ENCODE results near the gene CCDC6.

CCDC6 gene

DNA sequence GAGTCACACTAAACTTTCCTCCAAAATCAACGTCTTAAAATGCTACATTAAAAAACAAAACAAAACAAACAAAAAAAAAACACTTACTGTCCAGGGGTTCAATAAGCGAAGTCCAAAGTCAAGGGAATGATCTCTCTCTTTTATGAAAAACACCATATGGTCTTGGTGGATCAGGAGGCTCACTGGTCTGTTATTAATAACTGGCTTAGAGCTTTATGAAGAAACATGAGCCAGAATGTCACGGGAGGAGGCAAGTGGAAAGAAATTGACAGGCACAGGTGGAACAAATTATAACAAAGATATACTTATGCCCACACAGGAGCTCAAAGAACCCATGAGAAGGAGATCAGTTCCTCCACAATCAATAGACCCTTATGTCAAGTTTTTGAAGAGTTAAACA, 153.1 kb downstream of the CCDC6 start, which contains the start of gene MRLN:
Gene MRLN, minus strand, starts transcription at position 189 of the 400 bp plus-strand sequence.
- Histone ChIP-seq H3K79me2 (ENCODE audit: insufficient read depth, low read length) (no peaks in the 10 kb centered on the region), H4K20me1 (ENCODE audit: low read depth, low read length) (no peaks in the 10 kb centered on the region), H2AFZ (ENCODE audit: low read depth, low read length, severe bottlenecking) (no peak within 1 kb of the TSS), H3K4me3 (ENCODE audit: insufficient read depth, low read length, poor library complexity, severe bottlenecking) (no peak within 1 kb of the TSS), H3K27ac (ENCODE audit: low read depth, low read length) (no peak within 1 kb of the TSS), H3K4me2 (ENCODE audit: low read depth, low read length, poor library complexity, severe bottlenecking) (no peak within 1 kb of the TSS), H3K27me3 (ENCODE audit: low read length) (no peaks in the 10 kb centered on the region), H3K36me3 (ENCODE audit: low read length) (no peaks in the 10 kb centered on the region), H3K9ac (ENCODE audit: low read length) (no peak within 1 kb of the TSS), H3K9me3 (ENCODE audit: insufficient read depth, low read length) (no peaks in the 10 kb centered on the region), H3F3A (ENCODE audit: insufficient read depth) (no peaks in the 10 kb centered on the region), H3K9me2 (replicated peaks; ENCODE audit: insufficient read depth, low read length) (no peaks in the 10 kb centered on the region)
- TF ChIP-seq, protein P1, sequence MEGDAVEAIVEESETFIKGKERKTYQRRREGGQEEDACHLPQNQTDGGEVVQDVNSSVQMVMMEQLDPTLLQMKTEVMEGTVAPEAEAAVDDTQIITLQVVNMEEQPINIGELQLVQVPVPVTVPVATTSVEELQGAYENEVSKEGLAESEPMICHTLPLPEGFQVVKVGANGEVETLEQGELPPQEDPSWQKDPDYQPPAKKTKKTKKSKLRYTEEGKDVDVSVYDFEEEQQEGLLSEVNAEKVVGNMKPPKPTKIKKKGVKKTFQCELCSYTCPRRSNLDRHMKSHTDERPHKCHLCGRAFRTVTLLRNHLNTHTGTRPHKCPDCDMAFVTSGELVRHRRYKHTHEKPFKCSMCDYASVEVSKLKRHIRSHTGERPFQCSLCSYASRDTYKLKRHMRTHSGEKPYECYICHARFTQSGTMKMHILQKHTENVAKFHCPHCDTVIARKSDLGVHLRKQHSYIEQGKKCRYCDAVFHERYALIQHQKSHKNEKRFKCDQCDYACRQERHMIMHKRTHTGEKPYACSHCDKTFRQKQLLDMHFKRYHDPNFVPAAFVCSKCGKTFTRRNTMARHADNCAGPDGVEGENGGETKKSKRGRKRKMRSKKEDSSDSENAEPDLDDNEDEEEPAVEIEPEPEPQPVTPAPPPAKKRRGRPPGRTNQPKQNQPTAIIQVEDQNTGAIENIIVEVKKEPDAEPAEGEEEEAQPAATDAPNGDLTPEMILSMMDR (IDR thresholded peaks at IDR 0.05; ENCODE audit: insufficient read depth, low read length, poor library complexity, severe bottlenecking): no peak
- no peak for TF ChIP-seq EZH2phosphoT487 (conservative IDR thresholded peaks at IDR 0.05; ENCODE audit: low read length)

DNA sequence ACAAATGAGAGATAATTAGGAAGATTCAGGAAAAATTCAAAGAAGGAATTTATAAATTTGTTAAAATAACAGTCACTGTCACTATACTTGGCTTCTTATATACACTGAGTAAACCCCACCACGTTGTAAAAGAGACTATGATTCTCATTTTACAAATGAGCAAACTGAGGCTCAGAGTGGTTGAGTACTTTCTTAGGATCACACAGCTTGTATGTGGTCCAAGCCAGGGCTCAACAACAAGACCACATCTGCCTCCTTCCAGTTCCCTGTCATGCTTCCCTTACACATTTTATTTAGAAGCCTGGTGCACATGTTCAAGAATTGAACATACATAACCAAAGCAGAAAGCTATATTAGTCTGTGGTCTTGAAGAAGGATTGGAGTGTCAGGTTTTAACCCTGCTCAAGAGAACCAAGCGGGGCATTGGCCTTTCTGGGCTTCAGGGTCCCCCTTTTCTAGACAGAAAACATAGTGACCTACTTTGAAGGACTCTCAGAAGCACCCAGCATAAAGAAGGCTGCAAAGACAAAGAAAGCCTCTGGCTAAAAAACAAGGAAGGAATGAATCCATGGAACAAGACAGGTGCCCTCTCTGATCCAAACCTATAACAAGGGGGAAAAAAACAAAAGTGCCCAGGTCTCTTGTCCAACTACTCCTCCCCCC, 153.9 kb downstream of the CCDC6 start:
- no peak for TF ChIP-seq EZH2phosphoT487 (conservative IDR thresholded peaks at IDR 0.05; ENCODE audit: low read length)
- TF ChIP-seq, protein P1 (IDR thresholded peaks at IDR 0.05; ENCODE audit: insufficient read depth, low read length, poor library complexity, severe bottlenecking): no peak
- no peaks in the 10 kb centered on the region for H3K79me2 ChIP-seq (ENCODE audit: insufficient read depth, low read length)
- H3K27me3 ChIP-seq (ENCODE audit: low read length): no peaks in the 10 kb centered on the region
- no peak overlapping the region for H3K27ac ChIP-seq (ENCODE audit: low read depth, low read length)
- H2AFZ ChIP-seq (ENCODE audit: low read depth, low read length, severe bottlenecking): no peak overlapping the region
- no peaks in the 10 kb centered on the region for H3K9me2 ChIP-seq (replicated peaks; ENCODE audit: insufficient read depth, low read length)
- no peaks in the 10 kb centered on the region for H4K20me1 ChIP-seq (ENCODE audit: low read depth, low read length)
- no peaks in the 10 kb centered on the region for H3K36me3 ChIP-seq (ENCODE audit: low read length)
- H3K4me2 ChIP-seq (ENCODE audit: low read depth, low read length, poor library complexity, severe bottlenecking): no peak overlapping the region
- H3K9me3 ChIP-seq (ENCODE audit: insufficient read depth, low read length): no peaks in the 10 kb centered on the region
- no peak overlapping the region for H3K9ac ChIP-seq (ENCODE audit: low read length)
- no peaks in the 10 kb centered on the region for H3F3A ChIP-seq (ENCODE audit: insufficient read depth)
- H3K4me3 ChIP-seq (ENCODE audit: insufficient read depth, low read length, poor library complexity, severe bottlenecking): no peak overlapping the region

DNA sequence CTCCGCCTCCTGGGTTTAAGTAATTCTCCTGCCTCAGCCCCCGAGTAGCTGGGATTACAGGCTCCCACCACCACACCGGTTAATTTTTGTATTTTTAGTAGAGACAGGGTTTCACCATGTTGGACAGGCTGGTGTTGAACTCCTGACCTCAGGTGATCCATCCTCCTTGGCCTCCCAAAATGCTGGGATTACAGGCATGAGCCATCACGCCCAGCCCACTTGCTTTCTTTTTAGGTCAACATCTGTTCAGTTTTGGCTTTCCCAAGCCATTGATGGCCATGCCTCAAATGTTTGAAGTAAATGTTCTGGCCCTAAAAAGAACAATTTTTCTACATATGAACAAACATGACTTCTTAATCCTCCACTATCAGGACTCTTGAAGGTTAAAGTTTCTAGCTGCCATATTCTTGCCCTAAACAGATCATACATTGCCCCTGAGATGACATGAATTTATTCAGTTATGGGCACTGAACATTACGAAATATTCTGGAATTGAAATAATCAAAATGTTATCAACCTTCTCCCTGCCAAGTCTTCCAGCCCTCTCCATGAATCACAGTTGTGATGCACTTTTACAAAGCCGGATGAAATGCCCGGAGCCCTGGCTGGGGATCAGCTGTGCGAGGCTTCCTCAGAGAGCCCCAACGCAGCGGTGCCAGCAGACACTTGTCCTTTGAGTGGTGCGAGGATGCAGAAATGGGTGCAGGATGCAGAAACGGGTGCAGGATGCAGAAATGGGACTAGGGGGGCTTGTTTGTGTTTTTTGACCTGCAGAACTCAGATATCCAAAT, 156.0 kb downstream of the CCDC6 start:
- Histone ChIP-seq H3K79me2 (ENCODE audit: insufficient read depth, low read length) (no peaks in the 10 kb centered on the region), H3K4me3 (ENCODE audit: insufficient read depth, low read length, poor library complexity, severe bottlenecking) (no peak overlapping the region), H3K9me2 (replicated peaks; ENCODE audit: insufficient read depth, low read length) (no peaks in the 10 kb centered on the region), H3K4me2 (ENCODE audit: low read depth, low read length, poor library complexity, severe bottlenecking) (no peak overlapping the region), H3K9ac (ENCODE audit: low read length) (no peak overlapping the region), H2AFZ (ENCODE audit: low read depth, low read length, severe bottlenecking) (no peak overlapping the region), H4K20me1 (ENCODE audit: low read depth, low read length) (no peaks in the 10 kb centered on the region), H3K27ac (ENCODE audit: low read depth, low read length) (no peak overlapping the region), H3K36me3 (ENCODE audit: low read length) (no peaks in the 10 kb centered on the region), H3F3A (ENCODE audit: insufficient read depth) (no peaks in the 10 kb centered on the region), H3K9me3 (ENCODE audit: insufficient read depth, low read length) (no peaks in the 10 kb centered on the region), H3K27me3 (ENCODE audit: low read length) (no peaks in the 10 kb centered on the region)
- TF ChIP-seq, protein P1 (IDR thresholded peaks at IDR 0.05; ENCODE audit: insufficient read depth, low read length, poor library complexity, severe bottlenecking): no peak
- TF ChIP-seq EZH2phosphoT487 (conservative IDR thresholded peaks at IDR 0.05; ENCODE audit: low read length): no peak
